GM12874 (cell line): ENCODE measurements around the gene NUAK1.

Experiments used
- TF ChIP-seq, protein P1 (sequence below): IDR thresholded peaks from 2 replicates; pipeline ENCODE4 v1.5.1; 2011; ENCODE audit warnings: low read depth, mild to moderate bottlenecking, control low read depth, low read length, moderate library complexity; ENCODE audit not compliant: insufficient read depth

The NUAK1 gene

DNA sequence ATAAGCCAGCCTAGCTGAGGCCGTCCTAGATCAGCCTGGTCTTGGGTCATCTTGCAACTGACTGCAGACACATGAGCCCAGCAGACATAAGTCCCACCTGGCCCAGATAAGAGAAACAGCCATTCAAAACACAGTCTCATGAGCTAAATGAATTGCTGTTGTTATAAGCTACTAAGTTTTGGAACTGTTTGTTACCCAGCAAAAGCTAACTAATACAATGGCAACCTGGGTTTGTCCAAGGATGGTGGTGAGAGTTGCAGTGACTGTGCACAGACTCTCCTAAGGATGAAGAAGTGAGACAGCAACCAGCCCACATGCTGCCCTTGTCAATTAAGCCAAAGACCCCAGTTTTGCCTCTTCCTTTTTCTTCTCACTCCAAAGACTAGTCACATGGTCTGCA, 22.2 kb upstream of the NUAK1 start:
- TF ChIP-seq, protein P1, sequence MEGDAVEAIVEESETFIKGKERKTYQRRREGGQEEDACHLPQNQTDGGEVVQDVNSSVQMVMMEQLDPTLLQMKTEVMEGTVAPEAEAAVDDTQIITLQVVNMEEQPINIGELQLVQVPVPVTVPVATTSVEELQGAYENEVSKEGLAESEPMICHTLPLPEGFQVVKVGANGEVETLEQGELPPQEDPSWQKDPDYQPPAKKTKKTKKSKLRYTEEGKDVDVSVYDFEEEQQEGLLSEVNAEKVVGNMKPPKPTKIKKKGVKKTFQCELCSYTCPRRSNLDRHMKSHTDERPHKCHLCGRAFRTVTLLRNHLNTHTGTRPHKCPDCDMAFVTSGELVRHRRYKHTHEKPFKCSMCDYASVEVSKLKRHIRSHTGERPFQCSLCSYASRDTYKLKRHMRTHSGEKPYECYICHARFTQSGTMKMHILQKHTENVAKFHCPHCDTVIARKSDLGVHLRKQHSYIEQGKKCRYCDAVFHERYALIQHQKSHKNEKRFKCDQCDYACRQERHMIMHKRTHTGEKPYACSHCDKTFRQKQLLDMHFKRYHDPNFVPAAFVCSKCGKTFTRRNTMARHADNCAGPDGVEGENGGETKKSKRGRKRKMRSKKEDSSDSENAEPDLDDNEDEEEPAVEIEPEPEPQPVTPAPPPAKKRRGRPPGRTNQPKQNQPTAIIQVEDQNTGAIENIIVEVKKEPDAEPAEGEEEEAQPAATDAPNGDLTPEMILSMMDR = no peak

DNA sequence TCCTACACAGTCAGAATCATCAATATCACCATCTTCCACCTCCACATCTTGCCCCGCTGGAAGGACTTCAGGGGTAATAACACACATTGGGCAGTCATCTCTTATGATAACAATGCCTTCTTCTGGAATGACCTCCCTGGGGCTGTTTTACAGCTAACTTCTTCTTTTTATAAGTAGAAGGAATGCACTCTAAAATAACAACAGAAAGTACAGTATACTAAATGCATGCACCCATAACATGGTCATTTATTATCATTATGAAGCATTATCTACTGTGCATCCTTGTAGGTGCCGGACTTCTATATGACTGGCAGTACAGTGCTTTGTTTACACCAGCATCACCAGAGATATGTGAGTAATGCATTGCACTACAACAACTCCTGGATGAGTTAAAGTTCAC, 19.0 kb upstream of the NUAK1 start:
- TF ChIP-seq, protein P1 = no peak

DNA sequence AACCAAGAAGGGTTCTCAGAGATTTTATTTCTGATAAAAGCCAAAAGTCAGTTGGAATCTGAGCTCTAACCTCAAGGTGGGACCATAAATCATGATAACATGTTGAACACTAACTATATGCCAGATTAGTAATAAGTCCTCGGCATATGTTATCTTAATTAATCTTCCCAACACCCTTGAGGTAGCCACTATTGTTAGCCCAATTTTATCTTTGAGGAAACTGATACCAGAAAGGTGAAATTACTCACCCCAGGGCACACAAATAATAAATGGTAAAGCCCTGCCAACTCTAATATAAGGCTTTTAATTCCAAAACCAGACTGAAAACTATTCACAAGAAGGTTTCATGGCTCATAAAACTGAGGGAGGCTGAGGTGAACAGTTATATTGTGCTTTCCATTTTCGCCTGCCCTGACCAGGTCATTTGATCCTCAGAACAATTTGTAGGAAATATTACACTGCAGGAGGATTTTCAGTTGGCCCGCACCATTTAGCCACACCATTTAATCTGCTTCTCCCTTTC, 16.1 kb upstream of the NUAK1 start:
- TF ChIP-seq, protein P1 = no peak

DNA sequence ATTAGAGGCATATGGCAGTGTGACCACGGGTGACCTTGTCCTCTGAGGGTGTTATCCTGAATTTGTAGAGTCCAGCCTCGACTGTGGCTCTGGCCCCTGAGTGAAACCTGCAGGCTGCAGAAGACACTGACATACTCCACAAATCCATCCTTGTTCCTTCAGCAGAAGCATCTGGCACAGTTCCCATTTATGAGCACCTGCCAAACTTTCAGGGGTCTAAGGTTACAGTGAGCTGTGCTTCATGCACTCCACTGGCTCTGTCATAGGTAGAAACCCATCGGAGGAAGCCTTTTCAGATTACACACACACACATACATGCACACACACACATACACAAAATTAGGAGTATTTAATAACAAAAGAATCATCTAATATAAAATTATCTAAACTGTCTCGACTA, 13.6 kb upstream of the NUAK1 start:
- TF ChIP-seq, protein P1 = no peak

DNA sequence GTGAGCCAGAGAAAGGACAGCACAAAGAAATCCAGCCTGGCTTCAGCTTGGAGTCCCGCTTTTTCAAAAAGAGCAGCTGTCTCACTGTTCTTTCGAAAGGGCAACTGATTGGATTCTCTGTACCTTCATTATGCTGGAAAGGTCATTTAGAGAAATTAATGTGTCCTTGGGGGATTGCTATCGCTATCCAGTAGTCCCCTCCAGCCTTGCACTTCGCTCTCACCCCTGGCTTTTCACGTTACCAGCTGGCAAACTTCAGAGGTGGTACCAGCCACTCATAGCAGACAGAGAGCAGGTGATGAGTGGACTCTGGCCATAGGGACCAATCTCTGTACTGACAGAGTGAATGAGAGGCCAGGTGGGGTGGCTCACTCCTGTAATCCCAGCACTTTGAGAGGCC, 11.8 kb upstream of the NUAK1 start:
- TF ChIP-seq, protein P1 = no peak

DNA sequence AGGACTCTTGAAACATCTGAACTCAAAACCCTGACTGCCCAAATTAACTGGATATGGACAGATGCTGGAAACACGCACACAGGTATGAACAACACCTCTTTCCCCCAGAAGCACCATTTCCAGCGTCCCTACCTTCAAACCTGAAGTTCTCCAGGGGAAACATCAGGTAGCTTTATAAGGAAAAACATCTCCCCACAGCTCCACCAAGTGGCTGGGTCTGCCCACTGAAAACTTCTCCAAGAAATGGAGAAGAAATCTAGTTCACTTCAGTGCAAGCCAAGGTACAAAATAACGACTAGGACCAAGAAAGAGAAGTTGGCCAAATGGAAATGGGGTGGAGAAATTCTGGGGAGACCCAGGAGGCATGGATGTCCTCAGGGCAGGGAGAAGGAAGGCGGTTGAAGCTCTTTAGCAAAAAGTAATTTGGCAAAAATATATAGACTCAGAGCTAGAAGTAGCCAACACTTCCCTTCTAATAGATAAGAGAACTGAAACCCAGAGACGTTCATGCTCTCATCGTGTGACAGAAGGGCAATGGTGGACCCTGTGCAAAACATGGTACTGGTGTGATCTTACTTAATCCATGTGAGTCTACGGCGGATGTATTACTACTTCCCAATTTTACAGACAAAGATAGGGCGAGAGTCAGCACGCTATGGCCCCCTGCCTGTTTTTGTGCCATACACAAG, 10.5 kb upstream of the NUAK1 start:
- TF ChIP-seq, protein P1 = peak; percentile 37; the same call in 1 of the 2 replicates

DNA sequence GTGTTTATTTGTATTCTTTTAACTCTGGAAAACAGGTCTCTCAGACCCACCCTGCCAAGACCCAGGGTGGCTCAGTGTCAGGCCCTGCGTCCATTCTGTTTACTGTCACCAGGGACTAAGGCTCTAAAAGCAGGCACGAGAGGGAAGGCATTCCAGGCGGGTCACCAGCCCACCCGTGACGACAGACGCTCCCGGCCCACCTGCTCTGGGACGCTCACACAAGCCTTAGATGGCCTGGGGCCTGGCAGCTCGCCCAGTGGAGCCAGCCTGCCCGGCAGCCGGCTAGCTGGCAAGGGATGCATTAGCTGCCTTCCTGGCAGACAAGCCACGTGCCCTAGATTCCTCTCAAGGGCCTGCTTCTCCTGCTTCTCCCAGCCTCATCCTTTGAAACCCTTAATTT, 9.2 kb upstream of the NUAK1 start:
- TF ChIP-seq, protein P1 = no peak

DNA sequence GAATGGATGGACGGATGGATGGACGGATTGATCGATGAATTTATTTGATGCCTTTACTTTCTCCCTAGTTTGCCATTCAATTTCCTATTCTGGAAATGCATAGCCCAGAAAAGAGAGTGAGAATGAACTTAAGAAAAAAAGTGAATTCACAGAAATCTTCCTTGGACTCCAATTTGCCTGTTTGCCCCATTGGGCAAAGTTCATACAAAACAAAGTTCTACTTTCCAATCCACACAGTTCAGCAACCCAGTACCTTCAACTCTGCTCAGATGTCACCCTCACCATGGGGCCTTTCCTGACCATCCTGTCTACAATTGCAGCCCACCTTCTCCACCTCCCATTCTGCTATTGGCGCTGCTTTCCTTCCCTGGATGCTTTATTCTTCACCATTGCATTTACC, 8.2 kb upstream of the NUAK1 start:
- TF ChIP-seq, protein P1 = no peak
